ENCODE measurements around the gene SWI5. TPM values are rescaled to one million over a fixed set of nuclear protein-coding genes. Genes with fewer than 3 reads are reported as not detected.

SWI5 gene
- total RNA-seq, 1 donor from 2014 or later, result 20.7 TPM

DNA sequence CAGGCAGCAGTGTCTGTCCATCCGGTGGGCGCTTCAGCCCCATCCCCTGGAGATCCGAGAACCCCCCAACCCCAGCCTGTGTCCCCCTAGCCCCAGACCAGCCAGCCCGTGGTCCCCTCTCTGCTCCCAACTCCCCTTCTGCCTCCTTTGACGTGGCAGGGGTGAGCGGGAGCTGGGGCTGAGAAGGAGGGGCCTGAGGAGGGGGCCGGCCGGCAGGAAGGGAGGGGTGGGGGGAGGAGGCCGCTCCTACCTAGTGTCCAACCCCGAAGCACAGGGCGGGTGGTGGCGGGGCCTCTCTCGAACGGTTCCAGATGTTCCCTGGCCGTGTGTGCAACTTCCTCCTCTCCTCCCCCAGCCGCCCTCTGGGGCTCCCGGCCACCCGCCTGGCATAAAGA lies 31.2 kb upstream of the SWI5 start:
- H3K4me3 Mint-ChIP-seq, result peak overlapping the region; percentile 54
- H3K27ac Mint-ChIP-seq (ENCODE audit: unreplicated experiment), result no peak overlapping the region
- peaks cover 2% of the 10 kb centered on the region for H3K36me3 Mint-ChIP-seq (ENCODE audit: low read depth)
- no peaks in the 10 kb centered on the region for H3K9me3 Mint-ChIP-seq
- no peaks in the 10 kb centered on the region for H3K27me3 Mint-ChIP-seq (ENCODE audit: low read depth)
- DNase-seq (ENCODE audit: low read depth, low spot score), result peak; percentile 63
- peaks cover 50% of the 10 kb centered on the region for H3K4me1 Mint-ChIP-seq
- TF ChIP-seq, protein P1, sequence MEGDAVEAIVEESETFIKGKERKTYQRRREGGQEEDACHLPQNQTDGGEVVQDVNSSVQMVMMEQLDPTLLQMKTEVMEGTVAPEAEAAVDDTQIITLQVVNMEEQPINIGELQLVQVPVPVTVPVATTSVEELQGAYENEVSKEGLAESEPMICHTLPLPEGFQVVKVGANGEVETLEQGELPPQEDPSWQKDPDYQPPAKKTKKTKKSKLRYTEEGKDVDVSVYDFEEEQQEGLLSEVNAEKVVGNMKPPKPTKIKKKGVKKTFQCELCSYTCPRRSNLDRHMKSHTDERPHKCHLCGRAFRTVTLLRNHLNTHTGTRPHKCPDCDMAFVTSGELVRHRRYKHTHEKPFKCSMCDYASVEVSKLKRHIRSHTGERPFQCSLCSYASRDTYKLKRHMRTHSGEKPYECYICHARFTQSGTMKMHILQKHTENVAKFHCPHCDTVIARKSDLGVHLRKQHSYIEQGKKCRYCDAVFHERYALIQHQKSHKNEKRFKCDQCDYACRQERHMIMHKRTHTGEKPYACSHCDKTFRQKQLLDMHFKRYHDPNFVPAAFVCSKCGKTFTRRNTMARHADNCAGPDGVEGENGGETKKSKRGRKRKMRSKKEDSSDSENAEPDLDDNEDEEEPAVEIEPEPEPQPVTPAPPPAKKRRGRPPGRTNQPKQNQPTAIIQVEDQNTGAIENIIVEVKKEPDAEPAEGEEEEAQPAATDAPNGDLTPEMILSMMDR (conservative IDR thresholded peaks at IDR 0.05), result no peak

DNA sequence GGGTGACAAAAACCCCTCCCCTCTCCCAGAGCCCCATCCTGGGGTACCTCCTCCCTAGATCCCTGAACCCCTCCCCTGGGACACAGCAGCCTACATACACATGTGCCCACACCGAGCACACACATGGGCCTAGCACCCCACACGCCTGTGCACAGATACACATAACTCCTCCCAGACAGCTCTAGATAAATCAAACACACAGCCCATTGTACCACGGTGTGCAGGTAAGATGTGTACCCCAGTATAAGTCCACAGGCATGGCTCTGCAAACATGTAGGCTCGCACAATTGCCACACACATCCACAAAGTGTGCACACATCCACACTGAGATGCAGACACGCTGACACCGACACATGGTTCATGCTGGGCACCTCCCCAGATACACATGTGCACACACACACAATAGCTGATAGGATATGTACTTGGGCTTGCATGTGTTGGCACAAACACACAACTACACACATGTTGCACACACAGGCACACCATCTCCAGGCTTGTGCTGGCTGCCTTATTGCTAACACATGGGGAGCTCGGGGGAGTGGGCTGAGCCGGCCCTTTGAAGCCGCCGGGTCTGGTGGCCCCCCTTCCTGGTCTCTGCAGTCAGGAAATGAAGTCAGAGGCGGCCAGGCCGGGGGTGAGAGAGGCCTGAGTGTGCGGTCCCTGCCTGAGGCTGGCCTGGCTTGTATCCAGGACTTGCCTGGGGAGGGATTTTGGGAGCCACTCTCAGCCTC lies 30.5 kb upstream of the SWI5 start:
- peak overlapping the region; percentile 65 for H3K4me3 Mint-ChIP-seq
- H3K4me1 Mint-ChIP-seq, result peaks cover 52% of the 10 kb centered on the region
- peak; percentile 51 for DNase-seq (ENCODE audit: low read depth, low spot score)
- H3K9me3 Mint-ChIP-seq, result no peaks in the 10 kb centered on the region
- TF ChIP-seq, protein P1 (conservative IDR thresholded peaks at IDR 0.05), result no peak
- H3K27ac Mint-ChIP-seq (ENCODE audit: unreplicated experiment), result peak overlapping the region; percentile 94
- peaks cover 2% of the 10 kb centered on the region for H3K36me3 Mint-ChIP-seq (ENCODE audit: low read depth)
- H3K27me3 Mint-ChIP-seq (ENCODE audit: low read depth), result no peaks in the 10 kb centered on the region

DNA sequence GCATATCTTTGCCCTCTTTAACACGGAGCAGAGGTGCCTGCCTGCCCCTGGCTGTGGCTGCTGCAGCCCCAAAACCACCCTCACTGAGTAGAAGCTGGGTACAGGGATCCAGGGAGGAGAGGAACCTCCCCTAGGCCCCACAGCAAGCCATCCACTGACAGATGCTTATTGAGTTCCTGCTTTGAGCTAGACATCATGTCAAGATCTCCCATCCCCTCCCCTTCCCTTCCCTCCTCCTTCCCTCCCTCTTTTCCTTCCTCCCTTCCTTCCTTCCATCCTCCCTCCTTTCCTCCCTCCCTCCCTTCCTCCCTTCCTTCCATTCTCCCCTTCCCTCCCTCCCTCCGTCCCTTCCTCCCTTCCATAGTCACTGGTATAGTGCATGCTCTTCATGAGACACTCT lies 29.6 kb upstream of the SWI5 start:
- DNase-seq (ENCODE audit: low read depth, low spot score), result no peak
- Mint-ChIP-seq H3K4me3 (peak overlapping the region; percentile 23), H3K9me3 (no peaks in the 10 kb centered on the region), H3K27me3 (ENCODE audit: low read depth) (peaks cover 2% of the 10 kb centered on the region), H3K4me1 (peaks cover 54% of the 10 kb centered on the region), H3K27ac (ENCODE audit: unreplicated experiment) (peak overlapping the region; percentile 94), H3K36me3 (ENCODE audit: low read depth) (peaks cover 2% of the 10 kb centered on the region)
- TF ChIP-seq, protein P1 (conservative IDR thresholded peaks at IDR 0.05), result no peak

DNA sequence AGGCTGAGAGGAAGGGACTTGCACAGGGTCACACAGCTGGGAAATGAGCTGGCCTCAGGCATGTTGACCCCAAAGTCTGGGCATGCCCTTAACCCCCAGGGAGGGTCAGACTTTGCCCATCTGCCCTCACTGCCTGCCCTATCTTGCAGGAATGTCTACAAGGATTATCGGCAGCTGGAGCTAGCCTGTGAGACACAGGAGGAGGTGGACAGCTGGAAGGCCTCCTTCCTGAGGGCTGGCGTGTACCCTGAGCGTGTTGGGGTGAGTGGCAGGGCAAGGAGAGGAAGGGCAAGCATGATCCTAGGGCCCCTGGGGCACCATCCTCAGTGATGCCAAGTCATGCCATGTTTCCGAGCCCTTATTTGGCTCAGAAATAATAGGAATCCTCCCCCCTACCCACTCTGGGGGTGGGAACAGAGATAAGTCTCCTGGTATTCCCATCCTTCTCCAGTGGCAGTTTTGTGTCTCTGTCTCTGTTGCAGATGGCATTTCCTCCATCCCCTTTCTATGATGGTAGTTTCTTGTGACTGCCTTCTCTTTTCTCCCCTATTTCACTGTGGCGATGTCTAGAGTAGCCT lies 28.8 kb upstream of the SWI5 start:
- Mint-ChIP-seq H3K4me1 (peaks cover 54% of the 10 kb centered on the region), H3K9me3 (no peaks in the 10 kb centered on the region), H3K27ac (ENCODE audit: unreplicated experiment) (peak overlapping the region; percentile 94), H3K36me3 (ENCODE audit: low read depth) (peaks cover 2% of the 10 kb centered on the region), H3K27me3 (ENCODE audit: low read depth) (peaks cover 2% of the 10 kb centered on the region), H3K4me3 (peak overlapping the region; percentile 70)
- TF ChIP-seq, protein P1 (conservative IDR thresholded peaks at IDR 0.05), result no peak
- no peak for DNase-seq (ENCODE audit: low read depth, low spot score)

DNA sequence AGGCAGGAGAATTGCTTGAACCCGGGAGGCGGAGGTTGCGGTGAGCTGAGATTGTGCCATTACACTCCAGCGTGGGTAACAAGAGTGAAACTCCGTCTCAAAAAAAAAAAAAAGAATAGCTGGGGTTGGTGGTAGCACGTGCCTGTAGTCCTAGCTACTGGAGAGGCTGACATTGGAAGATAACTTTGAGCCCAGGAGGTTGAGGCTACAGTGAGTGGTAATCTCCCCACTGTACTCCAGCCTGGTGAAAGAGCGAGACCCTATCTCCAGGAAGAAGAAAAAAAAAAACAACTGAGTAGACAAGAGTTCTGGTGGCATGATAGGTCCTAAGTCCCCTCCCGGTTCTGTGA lies 26.5 kb upstream of the SWI5 start:
- H3K27ac Mint-ChIP-seq (ENCODE audit: unreplicated experiment), result no peak overlapping the region
- peak overlapping the region; percentile 54 for H3K4me3 Mint-ChIP-seq
- TF ChIP-seq, protein P1 (conservative IDR thresholded peaks at IDR 0.05), result no peak
- DNase-seq (ENCODE audit: low read depth, low spot score), result no peak
- peaks cover 2% of the 10 kb centered on the region for H3K27me3 Mint-ChIP-seq (ENCODE audit: low read depth)
- peaks cover 45% of the 10 kb centered on the region for H3K4me1 Mint-ChIP-seq
- H3K36me3 Mint-ChIP-seq (ENCODE audit: low read depth), result peaks cover 2% of the 10 kb centered on the region
- no peaks in the 10 kb centered on the region for H3K9me3 Mint-ChIP-seq

Data from neural crest cell (in vitro differentiated cells).